HTERT RPE-1 (cell line): ENCODE data around the gene IREB2.

Source experiments
- in situ Hi-C: fragments of 300-500 bp; cut with MboI; formaldehyde crosslinking; loops from 4 replicates; pipeline ENCODE4 v1.14.3; 2020; ENCODE audit warnings: low sequenced_read_pairs

The IREB2 gene

GRCh38 chr15:78540141-78540870, 102.3 kb downstream of the IREB2 start, which contains the start of gene PSMA4:
Gene PSMA4, plus strand, starts transcription at chr15:78540444. Its CDS starts 1,484 bp downstream, at chr15:78541928.
- in situ Hi-C loops, result no loop called here

GRCh38 chr15:78540871-78541743, 103.1 kb downstream of the IREB2 start:
- in situ Hi-C loops, result no loop called here

- in situ Hi-C loops, result no loop called here
Observed at GRCh38 chr15:78541744-78542034, 103.7 kb downstream of the IREB2 start.

GRCh38 chr15:78542647-78543046, 104.6 kb downstream of the IREB2 start:
- in situ Hi-C loops, result no loop called here

- in situ Hi-C loops, result no loop called here
Observed at GRCh38 chr15:78550194-78550593, 112.2 kb downstream of the IREB2 start.

GRCh38 chr15:78550815-78551214, 112.8 kb downstream of the IREB2 start:
- in situ Hi-C loops, result no loop called here
